HG03097 (cell line): Measurements from ENCODE around the gene MEOX1.
"Not testable (repeated sequence)": the region's sequence is repeated elsewhere in the genome, so short reads cannot be mapped to it uniquely, and the experiment has no call there.

Experiments used
- ATAC-seq: cut with Tn5 transposase; IDR thresholded peaks from one replicate; pipeline ENCODE4 v1.9.1; 2021; ENCODE audit not compliant: unreplicated experiment, low FRiP score

Gene MEOX1

GRCh38 chr17:43661699-43662412 is at the start of gene MEOX1:
Gene MEOX1, minus strand, starts transcription at chr17:43661922. Its CDS starts 388 bp downstream, at chr17:43661534.
- ATAC-seq = no peak

DNA sequence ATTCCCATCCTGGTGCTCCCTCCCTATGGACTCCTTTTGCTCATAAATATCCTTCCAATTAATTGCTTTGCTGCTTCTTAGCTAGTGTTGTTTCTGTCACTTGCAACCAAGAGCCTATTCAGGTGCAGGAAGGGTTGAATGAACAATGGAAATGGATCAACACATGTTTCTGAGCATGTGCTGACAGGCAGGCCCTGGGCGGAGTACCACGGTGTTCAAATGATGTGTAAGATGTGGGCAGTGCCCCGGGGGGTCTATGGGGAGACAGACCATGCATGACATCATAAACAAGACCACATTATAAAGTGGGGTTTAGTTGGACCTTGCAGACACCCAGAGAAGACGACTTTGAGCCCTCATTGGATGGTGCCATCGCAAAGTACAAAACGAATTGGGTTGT is 48.4 kb upstream of the MEOX1 start:
- no peak for ATAC-seq

DNA sequence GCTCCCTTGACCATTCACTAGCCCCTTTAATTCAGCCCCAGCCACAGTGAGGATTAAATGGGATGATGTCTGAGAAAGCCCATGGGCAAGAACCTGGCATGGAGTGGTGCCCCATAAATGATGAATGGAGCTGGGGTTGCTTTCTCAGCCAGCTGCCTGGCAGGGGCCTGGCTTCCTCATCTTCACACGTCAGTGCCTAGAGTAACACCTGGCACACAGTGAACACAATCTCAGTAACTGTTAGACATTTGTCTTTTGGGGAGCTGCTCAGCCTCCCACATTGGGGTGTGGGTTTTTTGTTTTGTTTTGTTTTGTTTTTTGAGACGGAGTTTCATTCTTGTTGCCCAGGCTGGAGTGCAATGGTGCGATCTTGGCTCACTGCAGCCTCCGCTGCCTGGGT is 47.5 kb upstream of the MEOX1 start:
- ATAC-seq = no peak

- no peak for ATAC-seq
These were observed 45.5 kb upstream of the MEOX1 start for GRCh38 chr17:43707184-43707583.

DNA sequence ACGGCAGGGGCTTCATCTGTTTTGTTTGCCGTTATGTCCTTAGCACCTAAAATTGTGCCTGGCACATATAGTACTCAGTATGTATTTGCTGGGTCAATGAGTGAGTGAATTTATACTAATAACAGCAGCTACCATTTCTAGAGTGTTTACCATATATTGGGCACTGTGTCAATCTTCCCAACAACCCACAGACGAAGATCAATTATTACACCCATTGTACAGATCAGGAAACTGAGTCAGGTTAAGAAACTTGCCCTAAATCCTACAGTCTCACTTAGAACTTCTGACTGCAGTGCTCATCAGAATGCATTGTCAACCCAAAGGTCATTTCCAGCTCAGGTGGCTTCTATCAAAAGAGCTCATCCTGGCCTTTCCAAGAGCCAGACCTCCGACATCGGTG is 44.5 kb upstream of the MEOX1 start:
- no peak for ATAC-seq

DNA sequence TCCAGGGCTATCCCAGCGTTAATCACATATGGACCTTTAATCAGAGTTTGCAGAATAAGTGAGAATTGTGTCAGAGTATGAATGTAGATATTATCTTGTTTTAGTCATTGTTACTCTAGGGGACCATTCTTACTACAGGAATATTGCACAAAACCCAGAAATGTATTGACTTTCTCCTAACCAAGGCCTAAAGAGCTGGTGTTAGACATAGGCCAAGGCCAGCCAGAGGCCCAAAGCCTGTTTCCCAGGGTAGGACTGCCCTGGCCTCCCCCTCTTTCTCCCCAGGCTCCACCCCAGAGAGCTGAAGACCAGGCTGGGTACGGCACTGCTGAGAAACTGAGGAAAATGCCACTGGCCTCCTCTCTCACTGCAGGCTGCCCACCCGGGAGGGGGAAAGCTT is 41.9 kb upstream of the MEOX1 start:
- no peak for ATAC-seq

DNA sequence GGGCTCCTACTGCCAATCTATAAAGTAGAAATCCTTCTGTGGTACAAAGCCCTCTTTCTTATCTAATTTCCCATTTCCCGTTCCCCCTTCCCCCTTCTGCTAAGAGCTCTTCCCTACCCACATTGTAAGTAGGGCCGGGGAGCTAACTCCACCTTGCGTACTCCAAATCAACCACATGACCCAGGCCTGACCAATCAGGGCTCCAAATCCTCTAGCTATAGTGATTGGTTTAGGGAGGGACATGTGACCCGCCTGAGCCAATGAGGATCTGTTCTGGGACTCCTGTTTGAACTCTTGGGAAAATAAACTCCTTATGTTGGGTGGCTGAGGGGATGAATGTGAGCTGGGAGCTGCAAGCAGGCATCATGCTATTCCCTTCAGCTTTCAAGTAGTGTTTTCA is 40.9 kb upstream of the MEOX1 start:
- no peak for ATAC-seq

GRCh38 chr17:43701318-43701743 is 39.6 kb upstream of the MEOX1 start:
- no peak for ATAC-seq

DNA sequence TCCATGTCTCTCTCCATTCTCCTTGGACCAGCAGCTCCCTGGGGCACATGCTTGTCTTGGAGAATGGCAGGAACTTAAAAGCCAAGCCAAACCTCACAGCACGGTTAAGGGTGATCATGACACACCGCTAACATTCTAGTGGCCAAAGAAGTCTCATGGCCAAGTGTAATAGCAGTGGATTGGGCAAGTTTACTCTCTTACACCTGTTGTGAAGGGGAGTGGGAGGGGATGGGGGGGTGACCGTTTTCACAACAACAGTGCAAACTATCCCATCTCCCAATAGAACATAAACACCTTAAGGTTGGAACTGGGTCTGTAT is 37.7 kb upstream of the MEOX1 start:
- ATAC-seq = no peak

DNA sequence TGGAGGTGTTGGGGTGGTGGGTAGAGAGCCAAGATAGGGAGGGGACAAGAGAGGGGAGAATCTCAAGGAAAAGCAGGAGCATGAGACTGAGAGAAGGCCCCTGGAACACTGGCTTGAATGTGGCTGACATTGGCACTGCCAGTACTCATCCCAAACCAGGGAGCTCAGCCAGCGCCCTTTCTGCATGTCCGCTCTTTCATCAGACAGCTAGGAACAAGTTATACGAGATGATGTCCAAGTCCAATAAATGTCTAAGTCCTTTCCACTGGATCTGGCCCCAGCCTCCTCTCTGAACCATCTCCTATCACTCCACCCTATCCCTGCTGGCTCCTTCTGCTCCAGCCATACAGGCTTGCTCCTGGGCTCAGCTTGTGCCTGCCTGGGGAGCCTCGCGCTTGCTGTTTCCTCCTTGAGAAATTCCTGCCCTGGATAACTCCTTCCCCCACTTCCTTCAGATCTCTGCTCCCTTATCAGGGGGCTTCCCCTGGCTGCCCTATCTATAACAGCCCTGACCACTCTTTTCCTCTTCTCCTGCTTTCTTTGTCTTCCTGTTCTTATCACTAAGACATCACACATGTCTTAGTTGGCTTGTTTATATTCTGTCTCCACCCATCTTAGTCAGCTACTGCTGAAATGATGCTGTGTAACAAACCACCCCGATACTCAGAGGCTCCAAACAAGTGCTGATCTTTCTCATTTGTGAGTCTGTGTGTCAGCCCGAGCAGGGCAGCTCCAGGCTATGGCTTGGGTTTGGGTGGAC is 37.1 kb upstream of the MEOX1 start:
- ATAC-seq = no peak

GRCh38 chr17:43697937-43698336 is 36.2 kb upstream of the MEOX1 start:
- no peak for ATAC-seq

DNA sequence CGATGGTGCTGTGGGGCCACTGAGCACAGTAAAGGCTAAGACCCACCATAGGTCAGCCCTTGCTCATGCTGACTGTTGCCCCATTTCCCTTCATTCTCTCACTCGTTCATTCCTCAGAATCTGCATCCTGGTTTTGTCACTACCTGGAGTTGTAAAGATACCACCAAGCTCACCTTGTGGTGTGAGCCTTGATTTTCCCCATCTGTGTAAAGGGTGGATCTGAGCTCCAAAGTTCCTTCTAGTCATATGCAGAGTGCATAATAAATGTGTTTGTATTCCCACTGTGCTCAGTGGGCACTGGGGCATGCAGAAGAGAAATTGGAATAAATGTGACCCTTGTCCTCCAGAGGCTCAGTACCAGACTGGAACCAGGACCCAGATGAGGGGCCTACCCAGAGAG is 35.2 kb upstream of the MEOX1 start:
- ATAC-seq = no peak

DNA sequence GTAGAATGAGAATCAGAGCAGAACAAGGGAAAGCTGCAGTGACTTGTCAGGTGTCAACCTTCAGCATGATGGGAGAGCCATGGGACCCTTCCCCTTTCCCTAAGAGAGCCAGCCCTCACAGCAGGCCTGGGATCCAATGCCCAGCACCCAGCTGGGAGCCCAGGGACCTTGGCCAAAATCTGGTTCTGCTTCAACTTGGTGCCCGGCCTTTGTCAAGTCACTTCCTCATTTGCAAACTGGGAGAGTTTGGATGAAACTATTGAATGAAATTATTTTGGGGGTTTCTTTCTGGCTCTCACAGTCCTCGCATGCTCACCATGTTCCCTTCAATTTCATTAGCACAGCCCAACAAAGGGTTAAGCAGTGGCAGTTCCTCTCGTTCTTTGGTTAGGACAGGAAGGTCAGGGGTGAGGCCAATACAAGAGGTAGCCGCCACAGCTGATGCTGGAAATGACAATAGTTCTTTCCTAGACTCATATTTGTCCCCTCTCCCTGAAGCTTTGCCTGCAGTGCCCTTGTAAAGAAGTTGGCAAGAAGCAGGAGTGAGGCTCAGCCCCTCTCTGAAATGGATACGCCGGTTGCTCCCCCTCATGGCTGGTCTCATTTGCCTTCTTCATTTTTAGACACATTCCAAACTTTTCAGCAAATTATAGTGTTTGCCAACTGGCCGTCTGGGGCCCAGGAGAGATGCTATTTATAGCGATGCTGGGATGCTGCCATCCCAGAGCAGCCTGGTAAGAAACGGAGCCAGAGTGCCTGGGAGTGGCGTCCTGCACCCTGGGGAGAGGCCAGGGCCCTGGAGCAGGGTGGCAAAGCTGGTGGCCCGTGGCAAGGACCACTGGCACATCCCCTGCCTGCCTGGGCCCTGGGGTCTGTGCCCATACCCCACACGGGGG is 34.5 kb upstream of the MEOX1 start:
- no peak for ATAC-seq

DNA sequence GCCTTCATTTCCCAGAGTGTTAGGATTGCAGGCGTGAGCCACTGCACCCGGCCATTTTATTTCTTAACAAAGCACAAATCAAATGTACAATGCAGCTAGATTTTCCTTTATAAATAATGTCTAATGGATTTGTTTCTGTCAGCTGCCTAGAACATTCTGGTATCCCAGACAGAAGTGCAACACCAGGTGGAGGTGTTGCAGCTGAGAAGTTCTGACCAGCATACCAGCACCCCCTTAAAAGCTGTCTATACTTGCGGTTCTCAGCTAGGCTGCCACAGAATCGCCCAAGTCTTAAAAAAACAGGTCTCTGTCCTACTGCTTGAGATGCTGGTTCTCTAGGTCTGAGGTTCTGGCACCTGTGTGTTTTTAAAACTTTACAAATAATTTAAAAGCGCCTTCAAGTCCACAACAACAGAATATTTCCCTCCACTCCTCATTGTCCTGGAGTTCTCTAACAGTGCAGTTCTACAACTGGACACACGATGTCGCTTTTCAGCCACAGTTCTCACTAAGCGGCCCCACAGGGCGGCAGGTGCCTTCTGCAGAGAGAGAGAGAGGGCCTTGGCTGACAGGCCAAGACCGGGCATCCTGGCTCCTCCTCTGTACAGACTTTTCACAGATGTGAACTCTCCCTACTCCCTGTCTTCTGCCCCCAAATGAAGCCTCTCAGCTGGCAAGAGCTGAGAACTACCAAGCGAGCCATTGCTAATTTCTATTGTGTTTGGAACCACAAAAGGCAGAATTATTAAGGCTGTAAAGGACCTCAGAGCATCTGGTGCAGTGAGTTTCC is 32.6 kb upstream of the MEOX1 start:
- ATAC-seq = no peak

DNA sequence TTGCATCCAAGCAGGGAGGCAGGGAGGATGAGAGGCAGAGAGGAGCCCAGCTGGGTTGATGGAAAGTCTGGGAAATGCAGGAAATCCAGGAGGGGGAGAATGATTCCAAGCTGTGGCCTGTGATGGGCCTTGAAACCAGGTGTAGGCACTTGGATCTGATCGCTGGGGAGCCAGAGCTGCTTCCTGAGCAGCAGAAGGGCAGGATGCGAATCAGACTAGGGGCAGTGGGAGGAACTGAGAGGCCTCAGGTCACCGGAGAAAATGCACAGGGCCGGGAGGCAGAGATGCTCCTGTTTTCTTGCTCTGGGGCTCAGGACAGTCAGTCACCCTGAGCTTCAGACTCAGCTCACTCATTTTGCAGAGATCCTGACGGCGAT is 29.6 kb upstream of the MEOX1 start:
- no peak for ATAC-seq

DNA sequence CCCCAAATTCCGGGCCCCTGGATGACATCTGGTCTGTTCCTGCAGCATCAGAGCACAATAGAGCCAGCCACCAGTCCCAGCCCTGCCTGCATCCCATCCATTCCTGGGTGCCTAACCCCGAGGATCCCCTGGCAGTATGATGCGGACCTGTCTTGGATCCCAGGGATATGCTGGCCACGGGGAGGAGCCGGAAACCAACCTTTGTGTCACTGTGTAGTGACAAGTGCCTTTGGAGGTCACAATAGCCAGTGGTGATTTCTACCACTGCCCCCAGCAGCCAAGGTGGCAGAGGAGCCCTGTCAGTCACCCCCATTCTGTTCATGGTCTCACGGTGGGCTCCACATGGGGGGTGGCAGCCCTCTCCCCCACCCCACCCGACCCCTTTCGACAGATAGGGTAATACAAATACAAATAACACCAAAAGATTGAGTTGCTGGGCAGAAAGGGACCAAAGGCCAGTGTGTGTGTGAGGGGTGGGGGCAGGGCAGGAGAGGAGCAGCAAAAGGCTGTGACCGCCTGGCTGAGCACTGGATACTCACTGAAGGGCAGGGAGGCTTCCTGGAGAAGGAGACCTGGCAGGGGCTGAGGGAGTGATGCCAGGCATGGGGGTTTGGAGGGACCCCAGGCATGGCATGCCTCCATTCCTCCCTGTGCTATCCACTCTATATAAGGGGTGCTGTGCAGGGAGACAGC is 29.0 kb upstream of the MEOX1 start:
- no peak for ATAC-seq

GRCh38 chr17:43689814-43690213 is 28.1 kb upstream of the MEOX1 start:
- no peak for ATAC-seq

- no peak for ATAC-seq
These were observed 27.4 kb upstream of the MEOX1 start for GRCh38 chr17:43689131-43689530.

GRCh38 chr17:43686957-43687356 is 25.2 kb upstream of the MEOX1 start:
- not testable (repeated sequence) for ATAC-seq
